GM19099 (cell line): ENCODE results near the gene BIK.

ENCODE experiments used
- POLR2A ChIP-seq: IDR thresholded peaks from 3 replicates; pipeline ENCODE4 v1.6.1; 2011; ENCODE audit warnings: low read depth; ENCODE audit not compliant: insufficient read length; ENCODE audit errors: extremely low read depth

The BIK gene

DNA sequence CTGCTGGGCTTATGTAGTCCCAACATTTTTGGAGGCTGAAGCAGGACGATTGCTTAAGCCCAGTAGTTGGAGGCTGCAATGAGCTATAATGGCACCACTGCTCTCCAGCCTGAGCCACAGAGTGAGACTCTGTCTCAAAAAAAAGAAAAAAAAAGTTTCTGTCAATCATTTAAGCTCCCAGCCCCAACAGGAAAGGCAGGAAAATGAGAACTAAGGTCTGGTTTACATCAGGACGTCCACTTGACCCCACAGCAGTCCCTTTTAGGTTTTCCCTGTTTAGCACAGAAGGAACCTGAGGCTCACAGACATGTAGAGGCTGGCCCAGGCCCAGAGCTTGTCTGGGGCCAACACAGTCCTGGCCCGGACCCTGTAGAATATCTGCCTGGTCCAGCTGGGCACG is 12.2 kb upstream of the BIK start:
- TF ChIP-seq POLR2A: no peak

DNA sequence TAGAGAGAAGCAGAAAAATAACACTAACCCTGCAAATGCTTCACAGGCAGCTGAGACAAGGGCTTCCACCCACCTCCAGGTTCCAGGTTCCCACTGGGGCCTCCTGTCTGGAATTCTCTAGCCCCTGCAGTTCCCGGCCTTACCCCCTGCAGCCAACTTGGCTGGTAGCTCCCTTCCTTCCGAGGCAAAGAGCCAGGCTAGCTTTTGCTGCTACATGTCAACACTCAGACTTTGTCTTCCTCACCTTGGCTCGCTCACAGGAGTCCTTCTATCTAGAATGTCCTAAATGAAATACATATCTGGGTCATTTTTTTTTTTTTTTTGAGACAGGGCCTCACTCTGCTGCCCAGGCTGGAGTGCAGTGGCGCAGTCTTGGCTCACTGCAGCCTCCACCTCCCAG is 11.5 kb upstream of the BIK start:
- no peak for TF ChIP-seq POLR2A

DNA sequence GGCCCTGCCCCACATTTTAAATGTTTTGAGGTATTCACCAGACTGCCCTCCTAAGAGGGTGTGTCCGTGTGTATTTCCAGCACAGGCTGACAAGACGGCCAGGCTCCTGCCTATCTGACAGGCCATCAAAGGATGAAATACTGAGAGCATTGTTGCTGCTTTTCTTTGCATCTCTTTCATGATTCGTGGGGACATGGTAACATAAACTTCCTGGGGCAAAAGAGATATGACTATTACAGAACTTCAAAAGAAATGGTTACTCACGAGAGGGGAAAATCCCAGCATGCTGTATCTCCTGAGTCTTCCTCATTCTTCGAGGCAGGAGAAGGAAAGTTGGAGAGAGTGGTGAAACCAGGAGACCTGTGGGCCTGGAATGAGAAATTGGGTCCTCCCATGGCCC is 10.3 kb upstream of the BIK start:
- no peak for TF ChIP-seq POLR2A

DNA sequence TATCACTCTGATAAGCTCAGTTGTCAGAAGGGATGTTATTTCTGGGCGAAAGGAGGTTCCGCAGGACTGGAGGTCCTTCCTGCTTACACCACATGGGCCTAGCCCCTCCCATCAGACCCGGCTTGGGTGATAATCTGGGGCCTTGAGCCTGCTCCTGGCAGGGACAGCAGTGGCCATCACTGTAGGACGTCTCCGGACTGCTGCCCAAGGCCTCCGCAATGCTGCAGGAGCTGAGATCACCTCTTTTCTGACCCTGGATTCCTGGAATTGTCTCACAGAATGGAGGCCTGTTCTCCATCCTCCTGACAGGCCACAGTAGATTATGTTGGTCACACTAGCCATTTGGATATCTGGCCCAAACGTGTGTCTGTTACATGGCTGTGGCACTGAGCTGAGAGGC is 9.2 kb upstream of the BIK start:
- TF ChIP-seq POLR2A: no peak

DNA sequence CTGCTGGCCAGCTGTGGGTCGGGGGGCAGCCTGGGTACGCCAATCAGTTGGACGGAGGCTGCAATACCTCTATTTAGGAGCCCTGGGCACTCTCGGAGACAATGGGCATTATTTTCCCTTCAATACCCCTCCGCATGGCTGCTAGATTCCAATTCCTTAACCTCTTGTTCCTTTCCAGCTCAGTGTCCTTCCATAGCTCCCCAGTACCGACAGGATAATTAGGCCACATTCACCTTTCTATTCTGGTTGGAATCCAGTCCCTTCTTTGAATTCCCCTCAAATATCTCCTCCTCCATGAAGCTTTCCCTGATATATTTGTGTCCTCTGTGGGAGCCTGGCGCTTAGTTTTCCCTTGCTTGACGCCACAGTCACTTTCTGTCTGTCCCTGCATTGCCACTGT is 4.2 kb upstream of the BIK start:
- no peak for TF ChIP-seq POLR2A

DNA sequence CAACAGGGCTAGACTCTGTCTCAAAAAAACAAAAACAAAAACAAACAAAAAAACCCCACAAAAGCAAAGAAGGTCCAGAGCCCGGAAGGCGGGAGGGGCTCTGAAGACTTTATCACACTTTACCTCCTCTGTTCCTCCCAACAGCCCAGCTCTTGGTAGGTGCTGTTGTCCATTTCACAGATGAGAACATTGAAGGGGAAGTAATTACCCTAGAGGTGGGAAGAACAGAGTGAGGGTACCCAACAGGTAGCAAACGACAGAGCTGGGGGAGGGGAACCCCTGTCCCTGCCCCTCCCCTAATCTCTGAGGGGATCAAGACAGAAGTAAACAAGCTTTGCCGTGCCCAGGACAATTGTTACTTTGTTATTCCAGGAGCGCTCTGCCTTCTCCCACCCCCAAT is 1.0 kb upstream of the BIK start:
- no peak for TF ChIP-seq POLR2A

DNA sequence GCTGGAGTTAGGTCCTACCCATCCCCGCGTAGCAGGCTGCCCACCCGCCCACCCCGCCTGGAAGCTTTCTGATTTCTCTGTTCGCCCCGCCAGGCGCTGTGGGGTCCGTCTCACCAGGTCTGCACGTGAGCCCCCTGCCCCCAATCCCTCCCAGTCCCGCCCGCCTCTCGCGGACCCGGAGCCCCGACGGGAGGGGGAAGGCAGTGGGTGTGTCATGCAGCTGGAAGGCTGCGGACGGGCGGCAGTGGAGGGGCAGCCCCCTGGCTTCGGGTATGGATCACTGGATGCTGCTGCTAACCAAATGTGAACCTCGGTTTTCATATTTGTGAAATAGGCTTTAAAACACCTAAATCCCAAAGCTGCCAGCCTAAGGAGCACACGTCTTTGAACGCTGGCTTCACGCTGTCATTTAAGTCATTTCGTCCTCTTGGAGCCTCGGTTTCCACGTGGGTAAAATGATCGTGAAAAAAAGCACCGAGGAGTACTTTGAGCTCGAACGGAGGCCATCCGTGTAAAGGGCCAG is 568 bp upstream of the BIK start:
- no peak for TF ChIP-seq POLR2A

DNA sequence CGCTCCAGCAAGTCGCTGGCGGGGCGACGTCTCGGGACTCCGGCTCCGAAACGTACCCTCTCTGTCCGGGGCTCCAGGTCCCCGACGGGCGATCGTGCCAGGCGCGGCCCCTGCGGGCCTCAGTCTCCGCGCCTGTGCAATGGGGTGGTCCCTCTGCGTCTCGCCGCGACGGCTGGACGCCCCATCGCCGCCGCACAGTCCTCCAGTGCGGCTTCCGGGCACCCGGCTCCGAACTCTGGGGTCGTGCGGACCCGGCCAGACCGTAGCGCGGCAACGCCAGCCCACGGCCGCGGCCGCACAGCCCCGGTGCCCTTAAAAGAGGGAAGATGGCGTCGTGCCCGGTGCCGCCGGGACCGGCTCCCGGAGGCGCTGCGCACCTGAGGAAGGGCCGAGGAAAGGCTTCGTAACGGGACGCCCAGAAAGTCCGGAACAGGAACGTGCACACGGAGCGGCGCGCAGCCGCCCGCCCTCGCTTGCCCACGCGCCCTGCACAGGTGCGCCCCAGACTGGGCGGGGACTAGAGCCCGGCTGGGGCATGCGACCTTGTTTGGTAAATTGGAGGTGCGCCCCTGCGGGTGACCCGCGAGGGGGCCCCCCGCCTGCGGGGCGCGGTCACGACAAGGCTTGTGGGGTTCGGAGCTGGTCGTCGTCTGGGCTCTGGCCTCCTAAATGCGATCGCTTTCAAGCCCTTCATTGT is 525 bp downstream of the BIK start:
- TF ChIP-seq POLR2A: no peak

DNA sequence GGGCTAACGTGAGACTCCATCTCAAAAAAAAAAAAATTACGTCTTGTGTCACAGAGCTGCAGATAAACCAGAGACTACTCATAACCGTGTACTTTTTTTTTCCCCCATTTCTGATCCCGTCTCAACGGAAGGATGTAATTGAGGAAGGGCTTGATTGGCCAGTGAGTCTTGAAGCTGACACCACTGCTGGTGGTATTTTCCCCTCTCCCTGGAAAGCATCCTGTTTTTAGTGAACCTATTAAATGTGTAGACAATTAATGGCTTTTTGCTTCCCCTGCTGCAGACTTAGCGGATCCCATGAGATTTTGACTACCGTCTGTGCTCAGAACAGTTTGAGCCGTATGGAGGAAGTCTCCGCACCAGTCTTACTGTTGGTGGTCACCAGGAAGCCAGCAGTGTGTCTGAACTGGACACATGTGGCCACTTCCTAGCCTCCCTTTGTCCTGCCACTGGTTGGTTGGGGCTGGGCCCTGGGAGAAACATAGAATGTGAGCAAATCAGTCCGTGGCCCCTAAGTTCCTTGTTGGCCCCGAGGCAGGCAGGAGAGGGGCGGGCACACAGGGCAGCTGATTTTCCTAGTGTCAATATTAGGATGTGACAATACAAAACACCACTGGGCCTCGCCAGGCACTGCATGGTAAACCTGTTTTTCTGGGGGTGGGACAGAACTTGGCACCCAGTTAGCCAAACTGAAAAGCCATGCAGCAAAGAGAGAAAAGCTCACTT is 3.1 kb downstream of the BIK start:
- no peak for TF ChIP-seq POLR2A

DNA sequence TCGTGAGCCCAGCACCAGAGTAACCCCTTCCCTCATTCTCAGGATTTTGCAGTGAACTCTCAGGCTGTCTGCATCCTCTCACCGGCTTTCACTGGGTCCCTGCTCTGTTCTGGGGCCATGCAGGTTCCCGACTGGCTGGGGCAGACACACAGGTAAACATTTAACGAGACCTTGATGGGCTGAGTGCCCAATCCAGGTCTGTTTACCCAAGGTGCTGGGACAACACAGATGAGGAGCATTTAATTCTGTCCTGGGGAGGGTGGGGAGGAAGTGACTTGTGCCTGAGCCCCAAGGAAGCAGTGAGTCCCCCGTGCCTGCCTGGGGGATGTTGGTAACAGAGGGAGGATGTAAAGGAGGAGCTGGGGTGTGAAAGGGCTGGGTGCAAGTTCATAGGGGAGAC is 4.4 kb downstream of the BIK start:
- TF ChIP-seq POLR2A: no peak

DNA sequence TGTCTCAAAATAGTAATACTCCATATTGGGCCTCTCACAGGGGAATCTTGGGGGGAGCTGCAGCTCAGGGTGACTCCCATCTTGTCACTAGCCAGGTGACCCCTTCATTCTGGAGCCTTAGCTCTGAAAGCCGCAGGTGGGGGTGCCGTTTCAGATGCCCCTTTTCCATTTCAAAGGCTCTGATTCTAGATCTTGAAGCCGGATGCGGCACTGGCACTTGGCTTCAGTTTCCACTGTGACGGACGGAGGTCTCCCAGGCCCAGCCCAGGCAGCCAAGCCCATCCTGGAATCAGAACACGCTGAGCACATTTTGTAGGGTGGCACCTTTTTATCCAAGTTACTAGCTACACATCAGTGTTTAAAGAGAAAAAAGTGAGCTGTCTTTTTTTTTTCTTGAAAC is 6.4 kb downstream of the BIK start:
- TF ChIP-seq POLR2A: no peak

DNA sequence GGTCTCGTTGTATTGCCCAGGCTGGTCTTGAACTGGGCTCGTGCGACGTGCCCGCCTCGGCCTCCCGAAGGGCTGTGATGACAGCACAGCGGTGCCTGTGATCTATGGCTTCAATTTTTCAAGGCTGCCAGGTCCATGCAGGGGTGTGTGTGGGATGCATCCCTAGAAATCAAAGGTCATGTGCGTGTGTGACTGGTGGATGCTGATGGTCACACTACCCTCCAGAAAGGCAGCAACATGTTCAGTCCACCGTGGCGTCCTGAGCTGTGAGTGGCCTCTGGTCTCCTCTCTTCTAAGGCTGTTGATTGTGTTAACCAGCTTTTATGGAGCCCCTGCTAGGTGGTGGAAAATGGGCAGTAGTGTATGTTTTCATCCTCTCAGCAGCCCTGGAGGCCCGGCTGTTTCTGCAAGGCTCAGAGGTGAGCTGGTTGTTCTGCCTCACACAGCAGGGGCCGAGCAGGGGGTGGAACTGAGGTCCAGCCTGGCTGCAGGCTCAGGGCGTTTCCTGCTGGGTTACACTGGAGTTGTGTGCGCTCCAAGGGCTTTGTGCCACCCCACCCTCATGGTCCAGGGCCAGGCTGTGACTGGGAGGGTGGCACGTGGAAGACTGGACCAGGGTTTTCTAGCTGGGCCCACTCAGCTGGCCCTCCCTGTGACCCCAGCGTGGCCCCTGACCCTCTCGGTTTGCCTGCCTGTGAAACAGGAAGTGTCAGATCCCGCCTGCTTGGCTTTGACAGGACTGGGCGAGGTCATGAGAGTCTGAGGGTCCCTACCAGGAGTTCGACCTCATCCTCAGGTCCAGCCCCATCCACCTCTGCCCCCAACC is 7.7 kb downstream of the BIK start:
- TF ChIP-seq POLR2A: no peak

DNA sequence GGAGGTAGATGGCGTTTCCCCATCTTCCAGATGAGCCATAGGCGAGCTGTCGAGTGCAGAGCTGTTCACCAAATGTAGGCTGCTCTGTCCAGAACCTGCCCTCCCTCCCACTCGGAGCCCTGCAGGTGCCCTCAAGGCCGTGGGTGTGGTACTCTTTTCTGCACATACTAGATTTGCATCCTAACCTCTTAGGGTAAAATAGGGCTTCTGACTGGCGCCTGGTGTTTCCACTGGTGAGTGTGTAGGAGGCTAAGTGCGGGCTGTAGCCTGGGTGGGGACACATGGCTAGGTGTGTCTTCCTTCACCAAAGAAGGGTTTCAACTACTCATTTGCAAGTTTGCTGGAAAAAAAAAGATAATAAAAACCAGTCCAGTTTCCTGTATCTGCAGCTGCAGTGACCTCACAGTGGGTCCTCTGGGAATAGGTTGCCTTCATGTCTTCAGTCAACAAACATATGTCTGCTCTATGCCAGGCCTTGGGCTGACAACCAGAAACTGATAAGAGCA is 8.5 kb downstream of the BIK start:
- TF ChIP-seq POLR2A: peak; percentile 19

DNA sequence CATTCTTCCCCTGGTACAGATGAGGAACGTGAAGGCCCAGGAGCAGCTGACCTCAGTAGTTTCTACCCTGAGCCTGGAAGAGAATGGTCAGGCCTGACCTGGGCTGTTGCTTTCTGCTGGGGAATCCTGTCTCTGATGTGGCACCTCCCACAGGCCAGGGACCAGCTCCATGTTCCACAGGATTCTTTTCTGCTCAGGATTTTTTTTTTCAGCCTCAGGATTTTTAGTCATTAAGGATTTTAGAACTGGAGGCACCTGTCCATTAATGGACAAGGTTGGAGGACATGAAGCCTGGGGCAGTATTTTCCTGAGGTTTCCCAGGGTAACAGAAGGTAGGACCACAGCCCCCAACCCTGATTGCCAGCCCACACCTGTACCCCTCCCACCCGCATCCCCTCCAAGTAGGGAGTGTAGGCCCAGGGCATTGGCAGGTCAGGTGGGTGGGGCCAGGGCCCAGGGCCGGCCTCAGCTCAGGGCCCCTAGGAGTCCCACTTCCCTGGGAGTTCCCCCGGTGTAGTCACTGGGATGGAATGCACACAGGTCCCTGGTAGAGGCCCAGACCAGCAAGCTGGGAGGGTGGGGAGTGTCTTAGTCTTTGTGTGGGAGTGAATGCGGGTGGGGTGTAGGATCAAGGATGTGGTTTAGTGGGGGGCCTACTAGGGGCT is 16.1 kb downstream of the BIK start:
- no peak for TF ChIP-seq POLR2A
